Kidney (tissue), 14 donors: ENCODE data around the gene OR52N4. TPM values are rescaled to one million over a fixed set of nuclear protein-coding genes. Genes with fewer than 3 reads are reported as not detected.

Experiments
- DNase-seq, 5 donors: peaks; one replicate each; pipeline ENCODE4 v3.0.0-alpha.2; 2013 to 2020
- FAIRE-seq: peaks from 2 replicates; lab custom pipeline; 2012; peaks lifted over from hg19 to GRCh38; lab: Jason Lieb, UNC
- H3K27ac ChIP-seq, 2 donors: one replicate each; pipeline ENCODE4 v1.7.0; 2013; ENCODE audit warnings: low read depth in 2 of 2, low read length in 2 of 2, inconsistent platforms in 1 of 2
- H3K27me3 ChIP-seq: one replicate; pipeline ENCODE4 v1.7.1; 2013; ENCODE audit warnings: low read length, inconsistent platforms; ENCODE audit not compliant: control insufficient read depth, insufficient read depth
- H3K36me3 ChIP-seq, 3 donors: one replicate each; pipeline versions ENCODE4 v1.7.0 to v1.7.1; 2013; ENCODE audit warnings: low read length in 3 of 3, control low read depth in 1 of 3, inconsistent platforms in 1 of 3; ENCODE audit not compliant: insufficient read depth in 3 of 3, control insufficient read depth in 2 of 3
- H3K4me1 ChIP-seq, 3 donors: one replicate each; pipeline versions ENCODE4 v1.7.0 to v1.7.1; 2013; ENCODE audit warnings: low read length in 3 of 3, inconsistent platforms in 1 of 3, low read depth in 1 of 3; ENCODE audit not compliant: control insufficient read depth in 2 of 3, insufficient read depth in 2 of 3
- H3K4me3 ChIP-seq, 3 donors: one replicate each; pipeline versions ENCODE4 v1.7.0 to v1.8.1; 2013; ENCODE audit warnings: low read length in 3 of 3, control low read depth in 1 of 3, inconsistent platforms in 1 of 3
- H3K9ac ChIP-seq, 3 donors: one replicate each; pipeline versions ENCODE4 v1.7.0 to v1.7.1; 2013; ENCODE audit warnings: low read length in 3 of 3, control low read depth in 1 of 3, inconsistent platforms in 1 of 3
- H3K9me3 ChIP-seq, 3 donors: one replicate each; pipeline versions ENCODE4 v1.7.0 to v1.7.1; 2013; ENCODE audit warnings: low read length in 3 of 3, control low read depth in 1 of 3, inconsistent platforms in 1 of 3; ENCODE audit not compliant: control insufficient read depth in 2 of 3, insufficient read depth in 1 of 3
- intact Hi-C: fragments of 100-400 bp; cut with DNase I; formaldehyde crosslinking; loops from one replicate; pipeline ENCODE4 v1.11.1; 2022
- polyA plus RNA-seq: library from polyadenylated mRNA; stranded (reverse); fragments of 350-450 nt; fragmentation: Illumina TruSeq; extraction: RNeasy Lipid Tissue Mini Kit (QIAGEN cat#74804); gene quantifications from one replicate; pipeline ENCODE4 v1.2.3, GENCODE V29; 2014; ENCODE audit warnings: low read depth, low replicate concordance; ENCODE audit not compliant: insufficient read depth
- total RNA-seq: library from RNA; stranded (reverse); fragmentation: NEBNext Ultra II Directional; extraction: Animal tissue kit (Norgen Biotek cat#: 25700); gene quantifications from one replicate; pipeline ENCODE4 v1.2.1, GENCODE V29; 2021
- TF ChIP-seq, protein P1 (sequence below): IDR thresholded peaks from 3 replicates; pipeline ENCODE4 v1.5.1; 2012; ENCODE audit warnings: mild to moderate bottlenecking, moderate library complexity, borderline replicate concordance; ENCODE audit not compliant: insufficient read depth; ENCODE audit errors: extremely low read depth
- donor health status: control.
- donor health status: control.
- donor health status: control.
- donor health status: control.
- donor health status: control.
- donor health status: DM: yes; HTN: yes; CAD: no.
- donor health status: Normal renal cell carcinoma (clear cell type).

Gene OR52N4
- total and polyA plus RNA-seq, 2 donors from 2014 or later, result 0.60 TPM; not detected in 1

GRCh38 chr11:5767056-5767455 lies 13.0 kb downstream of the OR52N4 start:
- TF ChIP-seq, protein P1, sequence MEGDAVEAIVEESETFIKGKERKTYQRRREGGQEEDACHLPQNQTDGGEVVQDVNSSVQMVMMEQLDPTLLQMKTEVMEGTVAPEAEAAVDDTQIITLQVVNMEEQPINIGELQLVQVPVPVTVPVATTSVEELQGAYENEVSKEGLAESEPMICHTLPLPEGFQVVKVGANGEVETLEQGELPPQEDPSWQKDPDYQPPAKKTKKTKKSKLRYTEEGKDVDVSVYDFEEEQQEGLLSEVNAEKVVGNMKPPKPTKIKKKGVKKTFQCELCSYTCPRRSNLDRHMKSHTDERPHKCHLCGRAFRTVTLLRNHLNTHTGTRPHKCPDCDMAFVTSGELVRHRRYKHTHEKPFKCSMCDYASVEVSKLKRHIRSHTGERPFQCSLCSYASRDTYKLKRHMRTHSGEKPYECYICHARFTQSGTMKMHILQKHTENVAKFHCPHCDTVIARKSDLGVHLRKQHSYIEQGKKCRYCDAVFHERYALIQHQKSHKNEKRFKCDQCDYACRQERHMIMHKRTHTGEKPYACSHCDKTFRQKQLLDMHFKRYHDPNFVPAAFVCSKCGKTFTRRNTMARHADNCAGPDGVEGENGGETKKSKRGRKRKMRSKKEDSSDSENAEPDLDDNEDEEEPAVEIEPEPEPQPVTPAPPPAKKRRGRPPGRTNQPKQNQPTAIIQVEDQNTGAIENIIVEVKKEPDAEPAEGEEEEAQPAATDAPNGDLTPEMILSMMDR, result no peak
- intact Hi-C loops, result no loop called here

DNA sequence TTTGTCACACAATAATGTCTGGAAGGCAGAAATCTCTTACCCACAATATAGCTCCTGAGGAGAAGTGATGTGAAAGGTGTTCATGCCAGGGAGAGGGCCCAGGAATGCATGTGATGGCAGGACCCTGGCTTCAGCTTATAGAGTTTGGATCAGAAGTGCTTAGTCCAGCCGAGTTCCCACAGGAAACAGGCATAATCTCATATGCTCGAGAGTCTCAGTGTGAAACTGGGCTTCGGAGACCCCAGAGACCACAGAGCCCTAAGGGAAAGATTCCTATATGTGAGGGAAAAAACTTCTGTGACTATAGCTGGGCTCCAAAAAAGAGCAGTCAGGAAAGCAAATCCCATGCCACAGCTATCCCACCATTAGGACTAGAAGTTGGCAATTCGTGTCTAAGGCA lies 29.2 kb downstream of the OR52N4 start, which contains the start of gene OR52N5:
TSS of gene OR52N5 (minus strand) at position 101 of the 400 bp plus-strand sequence. CDS start 4,721 bp downstream, outside the sequence.
- no peaks in the 10 kb centered on the region for H3K9me3 ChIP-seq
- H3K27ac ChIP-seq, result no peak within 1 kb of the TSS
- H3K27me3 ChIP-seq, result no peaks in the 10 kb centered on the region
- H3K4me1 ChIP-seq, result no peaks in the 10 kb centered on the region
- no peak within 1 kb of the TSS for H3K4me3 ChIP-seq
- no peak for FAIRE-seq
- TF ChIP-seq, protein P1, result no peak
- intact Hi-C loops, result no loop called here
- no peak within 1 kb of the TSS for H3K9ac ChIP-seq
- no peak for DNase-seq
- H3K36me3 ChIP-seq, result no peaks in the 10 kb centered on the region

More at GRCh38 chr11:5767056-5767455, 13.0 kb downstream of the OR52N4 start:
- Histone ChIP-seq H3K27me3 (no peaks in the 10 kb centered on the region), H3K4me3 (no peak overlapping the region), H3K4me1 (no peaks in the 10 kb centered on the region), H3K9ac (no peak overlapping the region), H3K27ac (no peak overlapping the region), H3K36me3 (no peaks in the 10 kb centered on the region), H3K9me3 (no peaks in the 10 kb centered on the region)
- FAIRE-seq (no peak), DNase-seq (no peak)

- Histone ChIP-seq H3K27ac (no peak within 1 kb of the TSS), H3K9me3 (no peaks in the 10 kb centered on the region), H3K36me3 (no peaks in the 10 kb centered on the region), H3K4me1 (no peaks in the 10 kb centered on the region), H3K9ac (no peak within 1 kb of the TSS), H3K27me3 (no peaks in the 10 kb centered on the region), H3K4me3 (no peak within 1 kb of the TSS)
- TF ChIP-seq, protein P1, result no peak
- DNase-seq (no peak), FAIRE-seq (no peak)
- intact Hi-C loops, result no loop called here
These were observed 37.1 kb downstream of the OR52N4 start, which contains the start of gene OR52N1 for GRCh38 chr11:5791165-5791564. OR52N1 (minus strand) TSS chr11:5791265; CDS start chr11:5788816, 2,449 bp downstream.

DNA sequence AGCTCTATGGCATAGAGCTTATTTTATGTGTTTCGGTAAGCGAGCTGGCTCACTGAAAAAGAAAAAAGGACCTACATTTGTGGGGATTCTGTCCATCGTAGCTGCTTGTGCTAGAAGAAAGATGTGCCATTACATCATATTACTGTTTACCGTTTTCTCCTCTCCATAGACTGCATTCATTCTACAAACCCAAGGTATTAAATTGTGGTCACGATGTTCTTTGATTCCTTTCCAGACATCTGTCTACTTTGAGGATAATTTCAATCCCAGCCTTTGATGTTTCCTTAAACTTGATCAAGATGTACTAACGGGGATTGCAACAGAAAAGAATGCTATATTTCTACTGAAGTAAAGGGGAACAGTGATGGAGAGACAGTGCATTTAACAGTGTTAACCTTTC lies 42.5 kb downstream of the OR52N4 start:
- Histone ChIP-seq H3K9me3 (no peaks in the 10 kb centered on the region), H3K27ac (no peak overlapping the region), H3K36me3 (no peaks in the 10 kb centered on the region), H3K27me3 (no peaks in the 10 kb centered on the region), H3K4me1 (no peaks in the 10 kb centered on the region), H3K4me3 (no peak overlapping the region), H3K9ac (no peak overlapping the region)
- intact Hi-C loops, result loop anchor here (5.0 kb wide), 1 partner anchor 39 kb away; no protein-coding TSS in a partner anchor
- no peak for FAIRE-seq
- DNase-seq, result no peak
- TF ChIP-seq, protein P1, result no peak
